IMR-90 (cell line): ENCODE data around the gene FOXD4.
"Not testable (repeated sequence)": the region's sequence is repeated elsewhere in the genome, so short reads cannot be mapped to it uniquely, and the experiment has no call there.

ENCODE experiments used
- CTCF ChIP-seq: conservative IDR thresholded peaks from 2 replicates; pipeline ENCODE4 v1.5.1; 2012; ENCODE audit warnings: mild to moderate bottlenecking, low read depth, low read length, improper control_type of control experiment
- POLR2A ChIP-seq: IDR thresholded peaks from 2 replicates; pipeline ENCODE4 v1.6.1; 2012; ENCODE audit warnings: mild to moderate bottlenecking, low read depth, low read length
- RAD21 ChIP-seq: IDR thresholded peaks from 2 replicates; pipeline ENCODE4 v1.6.1; 2012; ENCODE audit warnings: low read length, improper control_type of control experiment
- TF ChIP-seq, protein P1 (sequence below): fragments of 150-350 bp; IDR thresholded peaks from 2 replicates; pipeline ENCODE4 v1.6.1; 2016; ENCODE audit warnings: low read depth, mild to moderate bottlenecking, low read length, moderate library complexity, borderline replicate concordance

GRCh38 chr9:116239-117077, 1.8 kb downstream of the FOXD4 start:
- not testable (repeated sequence) for TF ChIP-seq CTCF, POLR2A, RAD21
- TF ChIP-seq, protein P1, sequence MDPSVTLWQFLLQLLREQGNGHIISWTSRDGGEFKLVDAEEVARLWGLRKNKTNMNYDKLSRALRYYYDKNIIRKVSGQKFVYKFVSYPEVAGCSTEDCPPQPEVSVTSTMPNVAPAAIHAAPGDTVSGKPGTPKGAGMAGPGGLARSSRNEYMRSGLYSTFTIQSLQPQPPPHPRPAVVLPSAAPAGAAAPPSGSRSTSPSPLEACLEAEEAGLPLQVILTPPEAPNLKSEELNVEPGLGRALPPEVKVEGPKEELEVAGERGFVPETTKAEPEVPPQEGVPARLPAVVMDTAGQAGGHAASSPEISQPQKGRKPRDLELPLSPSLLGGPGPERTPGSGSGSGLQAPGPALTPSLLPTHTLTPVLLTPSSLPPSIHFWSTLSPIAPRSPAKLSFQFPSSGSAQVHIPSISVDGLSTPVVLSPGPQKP: not testable (repeated sequence)
